CD4-positive, alpha-beta T cell treated with Interleukin-4 for 1 hour (primary cell): ENCODE data around the gene SLC5A2.
"Not testable (repeated sequence)": the region's sequence is repeated elsewhere in the genome, so short reads cannot be mapped to it uniquely, and the experiment has no call there.

Source experiments
- DNase-seq, 2 donors: peaks; one replicate each; pipeline ENCODE4 v3.0.0-alpha.2; 2020 to 2022

Gene SLC5A2

DNA sequence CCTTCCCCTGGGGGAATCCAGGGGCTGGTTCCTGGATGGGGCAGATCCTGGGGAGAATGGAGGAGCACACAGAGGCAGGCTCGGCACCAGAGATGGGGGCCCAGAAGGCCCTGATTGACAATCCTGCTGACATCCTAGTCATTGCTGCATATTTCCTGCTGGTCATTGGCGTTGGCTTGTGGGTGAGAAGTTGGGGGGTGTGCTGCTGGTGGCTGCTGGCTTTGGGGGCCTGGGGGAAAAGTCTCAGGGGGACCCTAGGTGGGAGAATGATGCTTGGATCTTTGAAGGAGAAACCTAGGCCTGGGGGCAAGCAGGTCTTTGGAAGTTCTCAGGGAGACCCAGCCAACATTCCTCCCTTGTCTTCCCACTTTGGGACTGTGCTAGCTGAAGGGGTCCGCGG is at the start of gene SLC5A2:
TSS of gene SLC5A2 (plus strand) at position 43 of the 400 bp plus-strand sequence. CDS start at position 57, 14 bp downstream.
- no peak for DNase-seq

DNA sequence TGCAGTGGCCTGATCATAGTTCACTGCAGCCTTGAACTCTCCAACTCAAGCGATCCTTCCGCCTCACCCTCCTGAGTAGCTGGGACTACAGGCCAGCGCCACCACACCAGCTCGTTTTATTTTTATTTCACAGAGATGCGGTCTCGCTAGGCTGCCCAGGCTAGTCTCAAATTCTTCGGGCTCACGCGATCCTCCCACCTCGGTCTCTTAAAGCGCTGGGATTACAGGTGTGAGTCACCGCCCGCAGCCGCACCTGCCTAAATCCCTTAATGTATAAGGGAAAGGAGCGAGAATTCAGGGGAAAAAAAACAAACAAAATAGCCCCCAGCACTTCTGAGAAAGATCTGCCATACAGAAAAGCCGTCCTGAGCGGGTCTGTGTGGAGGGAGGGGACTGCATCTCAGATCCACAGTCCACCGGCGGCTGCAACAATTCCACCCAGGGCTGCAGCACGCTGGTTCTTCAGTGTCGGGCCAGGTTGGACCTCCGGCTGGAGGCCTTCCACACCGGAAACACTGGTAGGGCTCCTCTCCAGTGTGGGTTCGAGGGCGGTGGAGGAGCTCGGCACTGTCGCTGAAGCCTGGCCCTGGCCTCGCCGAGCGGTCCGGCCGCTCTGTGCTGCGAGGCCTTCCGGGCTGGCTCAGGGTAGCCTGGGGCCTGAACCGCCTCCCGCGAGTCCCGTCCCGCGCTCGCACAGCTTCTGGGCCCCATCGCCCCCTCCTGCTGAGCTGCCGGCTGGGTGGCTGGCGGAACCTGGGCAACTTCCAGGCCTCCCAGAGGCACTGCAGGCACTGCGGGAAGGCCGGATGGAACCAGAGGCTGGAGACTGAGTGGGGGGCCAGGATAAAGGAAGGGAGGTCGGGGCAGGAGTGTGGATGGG is 47.3 kb upstream of the SLC5A2 start:
- DNase-seq: no peak

DNA sequence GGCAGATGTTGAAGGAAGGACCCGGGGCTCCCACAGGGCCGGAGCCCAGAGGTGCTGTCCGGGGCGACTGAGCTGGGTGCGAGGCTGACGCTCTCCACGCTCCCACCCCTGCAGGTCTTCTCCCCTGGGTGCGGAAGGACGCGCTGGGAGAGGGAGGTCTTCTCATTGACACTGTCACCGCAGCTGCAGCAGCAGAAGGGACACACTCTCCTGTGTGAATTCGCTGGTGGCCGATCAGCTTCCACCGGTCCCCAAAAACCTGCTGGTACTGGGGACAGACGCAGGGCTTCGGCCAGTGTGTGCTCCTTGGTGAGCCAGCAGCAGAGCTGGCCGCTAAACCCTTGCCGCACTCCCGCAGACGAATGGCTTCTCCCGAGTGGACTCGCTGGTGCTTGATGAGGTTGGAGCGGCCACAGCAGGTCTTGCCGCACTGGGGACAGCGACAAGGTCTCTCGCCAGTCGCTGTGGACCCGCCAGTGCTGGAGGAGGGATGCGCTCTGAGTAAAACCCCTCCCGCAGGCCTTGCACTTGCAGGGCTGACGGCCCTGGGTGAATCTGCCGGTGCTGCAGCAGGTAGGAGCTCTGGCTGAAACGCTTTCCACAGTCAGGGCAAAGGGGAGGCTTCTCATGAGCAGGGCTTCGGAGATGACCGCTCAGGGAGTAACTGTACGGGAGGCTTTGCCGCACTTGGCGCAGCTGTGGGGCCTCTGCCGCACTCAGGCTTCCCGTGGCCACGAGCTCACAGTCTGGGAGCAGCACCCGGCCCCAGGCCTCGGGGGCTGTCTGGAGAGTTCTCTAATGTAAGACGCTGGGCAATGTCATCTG is 46.5 kb upstream of the SLC5A2 start:
- DNase-seq: no peak

DNA sequence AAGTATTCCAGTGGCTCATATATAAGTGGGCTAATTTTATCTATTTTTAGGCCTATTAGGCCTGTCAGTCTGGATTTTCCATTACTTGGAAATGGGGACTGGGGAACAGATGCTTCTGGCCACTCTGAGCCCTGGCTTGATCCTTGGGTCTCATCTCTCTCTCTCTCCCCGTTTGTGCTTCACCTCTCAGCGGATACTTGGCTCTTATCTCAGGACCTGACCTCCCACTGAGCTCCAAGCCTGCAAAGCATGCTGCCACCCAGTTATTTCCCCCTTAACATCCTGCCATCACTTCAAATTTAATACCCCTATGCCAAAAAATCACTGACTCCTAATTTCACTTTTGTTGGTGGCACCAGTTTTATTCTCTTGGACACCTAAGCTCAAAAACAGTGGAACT is 44.5 kb upstream of the SLC5A2 start:
- no peak for DNase-seq

DNA sequence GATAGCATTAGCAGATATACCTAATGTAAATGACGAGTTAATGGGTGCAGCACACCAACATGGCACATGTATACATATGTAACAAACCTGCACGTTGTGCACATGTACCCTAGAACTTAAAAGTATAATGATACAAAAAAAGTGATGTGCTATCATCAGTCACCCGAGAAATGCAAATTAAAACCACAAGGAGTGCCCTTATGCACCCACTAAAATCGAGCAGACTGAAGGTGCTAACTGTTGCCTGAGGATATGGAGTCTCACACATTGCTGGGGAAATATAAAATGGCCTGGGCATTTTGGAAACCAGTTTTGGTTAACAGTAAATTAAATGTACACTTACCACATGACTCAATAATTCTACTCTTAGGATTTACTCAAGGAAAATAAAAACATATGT is 43.9 kb upstream of the SLC5A2 start:
- not testable (repeated sequence) for DNase-seq

DNA sequence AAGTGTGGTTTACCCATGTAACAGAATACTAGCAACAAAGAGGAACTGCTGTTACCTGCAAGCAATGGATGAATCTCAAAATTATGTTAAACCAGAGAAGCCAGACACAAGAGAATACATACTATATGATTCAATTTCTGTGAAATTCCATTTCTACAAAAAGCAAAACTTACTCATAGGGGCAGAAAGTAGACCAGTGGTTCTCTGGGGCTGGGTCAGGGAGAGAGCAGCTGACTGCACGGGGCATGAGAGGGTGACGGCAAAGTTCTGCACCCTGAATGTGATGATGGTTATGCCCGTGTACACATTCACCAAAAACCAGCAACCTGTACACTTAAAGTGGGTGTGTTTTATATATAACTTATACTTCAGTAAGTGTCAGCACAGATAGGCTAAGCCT is 43.4 kb upstream of the SLC5A2 start:
- no peak for DNase-seq

DNA sequence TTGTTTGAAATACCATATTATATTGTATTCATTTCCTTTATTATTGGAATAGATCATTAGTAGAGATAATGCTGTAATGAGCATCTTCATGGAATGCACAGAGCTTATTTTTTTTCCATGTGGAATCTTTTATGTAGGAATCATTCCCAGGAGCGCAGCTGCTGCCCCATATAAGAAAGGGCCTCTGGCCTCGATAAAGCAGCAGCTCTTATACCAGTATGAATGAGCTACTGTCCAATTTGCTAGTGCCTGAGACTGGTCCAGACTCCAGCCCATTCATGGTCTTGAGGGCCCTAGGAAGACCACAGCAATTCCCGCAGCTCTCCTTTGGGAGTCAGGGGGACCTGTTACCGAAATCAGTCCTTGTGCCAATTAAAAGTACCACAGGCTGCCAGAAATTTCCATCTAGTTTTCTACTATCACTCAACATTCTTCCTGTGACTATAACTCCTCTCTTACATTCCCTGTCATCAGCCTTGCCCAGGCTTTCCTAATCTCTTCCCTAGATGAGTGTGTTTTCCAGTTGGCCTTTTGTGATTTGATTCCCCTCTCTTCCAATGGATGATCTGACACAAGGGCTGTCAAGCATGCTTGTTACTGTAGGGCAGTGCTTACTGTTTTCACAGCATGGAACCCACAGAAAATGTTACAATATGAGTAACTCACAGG is 42.3 kb upstream of the SLC5A2 start:
- DNase-seq: no peak

DNA sequence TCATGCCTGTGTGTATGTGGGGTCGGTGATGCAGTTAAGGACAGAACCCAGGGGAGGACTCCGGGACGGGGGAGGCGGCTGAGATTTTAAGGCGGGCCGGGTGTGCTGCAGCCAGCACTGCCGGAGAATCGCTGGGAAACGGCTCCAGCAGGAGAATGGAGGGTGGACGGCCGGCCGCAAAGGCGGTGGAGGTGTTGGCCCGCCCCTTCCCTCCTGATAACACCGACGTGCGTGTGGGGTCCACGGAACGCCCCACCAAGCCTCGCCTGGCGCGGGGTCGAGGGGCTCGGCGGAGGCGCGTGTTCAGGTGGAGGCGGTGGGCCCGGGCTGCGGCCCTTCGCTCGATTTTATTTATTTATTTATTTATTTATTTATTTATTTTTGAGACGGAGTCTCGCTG is 41.0 kb upstream of the SLC5A2 start:
- no peak for DNase-seq

DNA sequence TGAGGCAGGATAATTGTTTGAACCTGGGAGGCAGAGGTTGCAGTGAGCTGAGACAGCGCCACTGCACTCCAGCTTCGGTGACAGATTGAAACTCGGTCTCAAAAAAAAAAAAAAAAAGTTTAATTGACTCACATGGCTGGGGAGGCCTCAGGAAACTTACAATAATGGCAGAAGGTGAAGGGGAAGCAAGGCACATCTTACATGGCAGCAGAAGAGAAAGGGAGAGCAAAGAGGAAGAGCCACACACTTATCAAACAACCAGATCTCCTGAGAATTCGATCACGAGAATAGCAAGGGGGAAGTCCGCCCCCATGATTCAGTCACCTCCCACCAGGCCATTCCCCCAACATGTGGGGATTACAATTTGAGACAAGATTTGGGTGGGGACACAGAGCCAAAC is 37.0 kb upstream of the SLC5A2 start:
- not testable (repeated sequence) for DNase-seq

DNA sequence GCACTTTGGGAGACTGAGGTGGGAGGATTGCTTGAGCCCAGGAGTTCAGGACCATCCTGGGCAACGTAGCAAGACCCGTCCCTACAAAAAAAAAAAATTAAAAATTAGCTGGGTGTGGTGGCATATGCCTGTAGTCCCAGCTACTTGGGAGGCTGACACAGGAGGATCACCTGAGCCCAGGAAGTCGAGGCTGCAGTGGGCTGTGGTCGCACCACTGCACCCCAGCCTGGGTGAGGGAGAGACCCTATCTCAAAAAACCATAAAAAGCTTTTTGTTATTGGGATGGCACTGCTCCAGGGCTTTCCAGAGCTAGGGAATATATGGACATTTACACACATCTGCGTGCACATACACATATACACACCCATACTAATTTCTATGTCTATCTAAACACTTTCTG is 31.7 kb upstream of the SLC5A2 start:
- no peak for DNase-seq

DNA sequence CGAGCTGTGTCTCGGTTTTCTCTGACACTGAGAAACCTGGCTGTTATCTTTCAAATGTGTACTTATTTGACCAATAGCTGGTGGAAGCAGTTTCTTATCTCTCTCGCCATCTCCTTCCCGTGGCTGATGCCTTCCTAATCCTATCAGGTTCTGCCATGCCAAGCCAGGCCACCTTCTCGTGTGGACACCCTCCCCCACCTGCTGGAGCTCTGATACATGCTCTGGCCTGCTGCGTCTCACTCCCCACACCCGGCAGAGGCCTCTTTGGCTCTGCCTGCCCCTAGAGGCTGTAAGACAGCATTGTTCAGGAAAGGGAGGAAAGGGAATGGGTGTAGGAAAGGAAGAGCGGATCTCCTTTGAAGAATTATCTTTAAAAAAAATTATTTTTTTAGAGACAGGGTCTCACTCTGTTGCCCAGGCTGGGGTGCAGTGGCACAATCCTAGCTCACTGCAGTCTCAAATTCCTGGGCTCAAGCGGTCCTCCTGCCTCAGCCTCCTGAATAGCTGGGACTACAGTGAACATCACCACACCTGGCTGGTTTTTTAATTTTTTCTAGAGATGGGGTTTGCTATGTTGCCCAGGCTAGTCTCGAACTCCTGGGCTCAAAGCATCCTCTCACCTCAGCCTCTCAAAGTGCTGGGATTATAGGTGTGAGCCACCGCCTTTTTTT is 31.1 kb upstream of the SLC5A2 start:
- no peak for DNase-seq

DNA sequence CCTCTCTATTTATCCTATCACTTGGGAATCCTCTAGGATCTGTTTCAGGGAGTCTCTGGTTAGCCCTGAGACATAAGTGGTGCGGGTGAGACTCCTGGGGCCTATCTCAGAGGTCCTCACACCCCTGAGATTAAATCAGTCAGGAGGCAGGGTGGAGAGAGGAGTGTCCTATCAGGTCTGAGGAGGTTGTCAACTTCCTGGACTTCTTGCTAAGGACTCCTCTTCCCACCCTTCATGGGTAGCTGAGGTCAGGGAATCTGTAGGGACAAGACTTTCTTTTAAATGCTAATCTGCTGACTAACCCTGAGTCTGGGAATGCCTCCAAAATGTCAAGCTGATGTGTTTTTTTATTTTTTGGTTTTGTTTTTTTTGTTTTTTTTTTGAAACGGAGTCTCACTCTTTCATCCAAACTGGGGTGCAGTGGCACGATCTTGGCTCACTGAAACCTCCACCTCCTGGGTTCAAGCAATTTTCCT is 30.3 kb upstream of the SLC5A2 start:
- no peak for DNase-seq

DNA sequence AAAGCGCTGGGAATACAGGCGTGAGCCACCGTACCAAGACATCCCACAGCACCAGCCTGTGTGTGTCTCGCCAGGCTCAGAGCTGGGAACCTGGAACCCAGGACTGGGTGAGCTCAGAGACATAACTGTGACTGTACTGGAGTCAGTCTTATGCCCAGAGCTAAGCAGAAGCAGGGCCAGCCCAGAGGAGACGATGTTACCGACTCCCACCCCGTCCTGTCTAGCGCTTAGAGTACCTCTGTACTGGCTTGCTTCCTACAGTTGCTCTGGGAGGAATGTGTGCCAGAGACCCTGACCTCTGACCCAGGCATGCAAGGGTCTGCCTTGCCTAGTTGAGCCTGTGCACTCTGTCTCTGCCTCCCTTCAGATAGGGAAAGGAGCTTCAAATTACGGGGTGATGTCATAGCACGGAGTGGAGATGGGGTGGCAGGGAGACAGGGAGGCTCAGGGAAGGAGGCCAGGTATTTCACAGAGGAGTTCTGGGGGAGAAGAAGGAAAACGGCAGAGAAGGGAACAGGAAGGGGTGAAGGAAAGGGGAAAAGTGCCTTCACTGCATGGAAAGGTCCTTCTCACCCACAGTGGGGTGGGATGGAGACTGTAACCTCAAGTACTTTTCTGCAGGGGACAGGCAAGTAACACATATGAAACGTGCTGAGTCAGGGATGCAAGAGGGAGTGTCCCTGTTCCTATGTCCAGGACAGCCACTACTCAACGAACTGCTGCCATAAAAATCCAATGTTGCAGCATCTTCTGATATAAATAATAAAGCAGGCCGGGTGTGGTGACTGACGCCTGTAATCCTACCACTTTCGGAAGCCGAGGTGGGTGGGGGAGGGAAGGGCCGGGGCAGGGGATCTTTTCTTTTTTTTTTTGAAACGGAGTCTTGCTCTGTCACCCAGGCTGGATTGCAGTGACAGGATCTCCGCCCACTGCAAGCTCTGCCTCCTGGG is 29.4 kb upstream of the SLC5A2 start:
- DNase-seq: peak in 1 of 2 donors; percentile 64

DNA sequence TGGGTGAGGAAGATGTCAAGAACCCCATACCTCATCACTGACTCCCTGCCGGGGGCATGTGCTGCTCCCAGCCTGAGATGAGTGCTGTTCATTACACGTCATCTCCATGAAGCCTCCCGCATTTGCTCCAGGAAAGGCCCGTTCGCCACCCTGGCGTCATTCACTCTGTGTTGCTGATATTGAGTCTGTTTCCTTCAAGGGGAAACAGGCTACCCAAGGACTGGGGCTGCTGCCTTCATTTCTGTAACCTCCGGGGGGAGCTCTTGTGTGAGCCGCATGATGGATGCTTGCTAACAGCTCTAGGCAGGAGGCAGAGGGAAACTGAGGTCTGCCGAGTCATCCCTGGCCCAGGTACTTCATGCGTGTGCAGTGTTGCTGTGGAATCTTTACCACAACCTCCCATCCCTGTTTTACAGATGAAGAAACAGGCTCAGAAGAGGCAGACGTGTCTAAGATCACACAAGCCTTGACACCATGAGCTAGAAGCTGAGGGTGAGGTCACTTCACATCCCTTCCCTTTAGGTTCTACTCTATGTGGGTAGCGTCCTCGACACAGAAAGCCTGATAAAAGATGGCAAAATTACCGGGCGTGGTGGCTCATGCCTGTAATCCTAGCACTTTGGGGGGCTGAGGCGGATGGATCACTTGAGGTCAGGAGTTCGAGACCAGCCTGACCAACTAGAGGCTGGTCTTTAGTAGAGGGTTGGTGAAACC is 27.2 kb upstream of the SLC5A2 start:
- peak in 1 of 2 donors; percentile 40 for DNase-seq

DNA sequence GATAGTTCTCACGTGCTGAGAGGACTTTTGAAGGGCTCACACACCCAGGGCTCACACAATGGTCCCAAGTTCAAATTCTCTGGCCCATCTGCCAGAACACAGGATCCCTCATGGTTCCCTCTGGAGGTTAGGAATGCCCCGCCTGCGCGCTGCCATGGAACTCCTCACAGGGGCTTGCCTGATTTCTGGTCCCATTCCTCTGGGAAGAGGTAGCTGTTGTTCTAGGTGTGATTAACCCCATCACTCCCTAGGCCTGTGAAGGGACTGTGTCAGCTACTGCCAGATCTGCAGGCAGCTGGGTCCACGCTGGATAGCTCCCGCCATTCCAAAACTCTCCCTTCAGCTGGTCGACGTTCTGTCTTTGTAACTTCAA is 25.9 kb upstream of the SLC5A2 start:
- DNase-seq: no peak

DNA sequence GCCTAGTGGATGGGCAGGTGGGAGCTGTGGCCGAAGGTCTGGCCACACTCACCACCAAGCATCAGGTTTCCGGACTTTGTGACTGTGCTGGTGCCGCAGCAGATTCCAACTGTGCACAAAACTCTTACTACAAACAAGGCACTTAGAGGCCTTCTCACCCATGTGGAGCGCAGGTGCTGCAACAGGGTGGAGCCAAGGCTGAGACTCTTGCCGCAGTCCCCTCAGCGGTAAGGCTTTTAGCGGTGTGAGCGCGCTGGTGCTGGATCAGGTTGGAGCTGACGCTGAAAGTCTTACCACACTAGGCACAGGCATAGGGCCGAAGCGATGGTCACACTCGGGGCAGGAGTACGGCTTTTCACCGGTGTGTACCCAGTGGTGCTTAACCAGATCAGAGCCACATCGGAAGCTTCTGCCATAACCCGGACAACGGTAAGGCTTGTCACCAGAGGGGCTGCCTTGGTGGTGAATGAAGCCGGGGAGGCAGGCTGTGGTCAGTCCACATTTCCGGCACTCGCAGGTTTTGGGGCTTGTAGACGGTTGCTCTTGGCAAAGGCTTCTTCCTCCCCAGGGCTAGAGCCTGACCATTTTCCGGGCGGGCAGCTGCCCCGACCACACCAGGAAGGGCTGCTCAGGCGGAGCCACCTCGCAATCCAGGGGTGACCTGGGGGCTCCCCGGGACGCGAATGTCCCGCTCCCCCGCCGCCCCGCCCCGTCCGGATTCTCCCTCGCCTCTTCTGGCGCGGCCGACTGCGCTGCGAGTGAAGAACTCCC is 24.7 kb upstream of the SLC5A2 start:
- DNase-seq: peak; percentile 52 to 61

DNA sequence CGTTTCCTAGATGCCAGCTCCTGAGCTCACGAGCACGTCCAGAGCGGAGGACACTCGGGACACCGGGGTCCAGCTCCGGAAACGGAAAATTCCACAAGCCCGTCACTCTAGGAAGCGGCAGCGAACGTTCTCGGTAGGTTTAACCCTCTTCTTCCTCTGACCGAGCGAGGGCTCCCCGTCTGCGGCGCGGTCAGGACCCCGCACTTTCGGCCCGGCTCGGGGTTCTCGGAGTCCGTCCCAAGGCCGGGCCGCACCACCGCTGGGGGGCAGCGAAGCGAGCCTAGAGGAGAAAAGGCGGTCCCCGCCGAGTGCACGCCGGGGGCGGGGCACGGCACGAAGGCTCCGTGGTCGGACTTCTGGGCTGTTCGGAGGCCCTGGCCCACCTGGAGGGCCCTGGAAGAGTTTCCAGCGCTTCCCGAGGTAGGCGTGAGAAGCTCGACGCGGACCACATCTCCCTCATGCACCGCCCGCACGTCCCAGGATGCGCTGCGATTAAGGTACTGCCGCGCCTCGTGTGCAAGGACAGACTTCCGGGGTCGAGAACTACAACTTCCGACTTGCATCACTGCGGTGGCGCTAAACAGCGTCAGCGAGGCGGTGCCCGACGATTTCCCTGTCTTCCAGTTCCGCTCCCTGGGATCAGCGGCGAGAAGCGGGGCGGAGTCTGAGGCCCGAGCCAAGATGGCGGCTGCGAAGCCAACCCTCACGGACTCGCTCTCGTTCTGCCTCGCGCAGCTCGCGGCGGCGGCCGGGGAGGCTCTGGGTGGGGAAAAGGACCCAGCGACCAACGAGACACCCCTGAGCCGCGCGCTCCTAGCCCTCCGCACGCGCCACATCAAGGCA is 23.9 kb upstream of the SLC5A2 start, which contains the start of gene ARMC5:
TSS of gene ARMC5 (plus strand) at position 658 of the 843 bp plus-strand sequence. CDS start at position 682, 24 bp downstream.
- DNase-seq: peak; percentile 98

DNA sequence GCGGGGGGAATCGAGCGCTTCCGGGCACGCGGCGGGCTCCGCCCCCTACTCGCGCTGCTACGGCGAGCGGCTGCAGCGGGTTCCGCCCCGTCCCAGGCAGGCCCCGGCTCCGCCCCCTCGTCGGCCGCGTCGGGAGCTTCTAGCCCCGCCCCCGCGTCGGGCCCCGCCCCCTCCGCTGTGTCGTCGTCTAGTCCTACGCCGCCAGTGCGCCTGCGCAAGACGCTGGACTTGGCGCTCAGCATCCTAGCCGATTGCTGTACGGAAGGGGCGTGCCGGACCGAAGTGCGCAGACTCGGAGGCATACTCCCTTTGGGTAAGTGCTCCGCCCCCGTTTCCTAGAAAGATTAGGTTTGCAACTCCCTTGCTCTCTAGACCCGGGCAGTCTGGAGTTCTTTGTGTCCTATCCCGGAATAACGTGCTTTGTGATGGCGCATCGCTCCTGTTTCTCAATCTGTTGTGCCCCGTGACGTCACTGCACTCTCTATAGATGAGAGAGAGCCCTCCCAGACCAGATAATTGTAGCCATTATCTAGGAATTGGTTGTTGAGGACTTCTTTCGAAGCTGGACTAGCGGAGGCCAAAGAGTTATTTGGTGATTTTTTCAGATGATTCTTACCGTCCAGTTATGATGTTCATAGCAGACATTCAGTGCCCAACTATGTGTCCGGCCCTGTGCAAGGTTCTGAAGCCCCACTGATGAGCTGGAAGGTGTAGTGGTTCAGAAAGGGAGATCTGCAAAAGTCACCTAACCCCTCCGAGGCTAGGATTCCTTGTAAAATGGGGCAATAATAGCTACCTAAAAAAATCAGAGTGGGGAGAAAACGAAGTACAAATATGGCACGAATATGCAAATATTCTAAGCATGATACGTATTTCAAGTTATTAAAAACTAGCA is 23.0 kb upstream of the SLC5A2 start:
- peak; percentile 99 to 100 for DNase-seq
